Posterior vena cava (tissue), 2 donors: Measurements from ENCODE around the gene MUC15. TPM values are rescaled to one million over a fixed set of nuclear protein-coding genes. Genes with fewer than 3 reads are reported as not detected.

Experiments used
- DNase-seq: peaks from one replicate; pipeline ENCODE4 v3.0.0-alpha.2; 2020; ENCODE audit warnings: low spot score
- intact Hi-C, 2 donors: fragments of 100-400 bp; cut with DNase I; formaldehyde crosslinking; loops; one replicate each; pipeline versions ENCODE4 v1.14.1 to v1.14.2; 2022 to 2023
- total RNA-seq, 2 donors: library from RNA; stranded (reverse); fragmentation: NEBNext Ultra II Directional; extraction: Animal tissue kit (Norgen Biotek cat#: 25700); gene quantifications; one replicate each; pipeline ENCODE4 v1.2.1, GENCODE V29; 2021
- donor health status: DM: yes; HTN: yes; CAD: no.
- donor health status: DM: yes; HTN: yes; CAD: no.

Gene MUC15
- total RNA-seq, 2 donors from 2014 or later: not detected

- no peak for DNase-seq
- intact Hi-C loops: no loop called here
These were observed 7.1 kb upstream of the MUC15 start for GRCh38 chr11:26578998-26579661.

- no peak for DNase-seq
These were observed 3.9 kb upstream of the MUC15 start for GRCh38 chr11:26575946-26576345.

DNA sequence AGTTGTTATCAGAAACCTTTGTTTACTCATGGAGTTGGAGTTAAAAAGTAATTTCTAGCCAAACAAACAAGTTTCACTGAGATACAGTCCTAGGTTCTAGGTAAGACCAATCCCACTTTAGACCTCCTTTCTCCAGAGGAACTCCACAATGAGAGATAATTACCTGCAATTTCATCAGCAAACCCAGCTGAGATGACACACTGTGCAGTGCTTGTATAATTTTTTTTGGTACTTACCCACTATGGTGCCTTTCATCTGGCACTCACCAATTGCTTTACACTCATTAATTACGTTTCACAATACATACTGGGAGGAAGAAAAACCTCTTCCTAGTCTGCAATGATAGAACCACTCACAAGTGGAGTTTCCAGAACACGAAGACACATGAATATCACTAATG is 1.8 kb upstream of the MUC15 start:
- DNase-seq: no peak
- intact Hi-C loops: no loop called here

More at GRCh38 chr11:26575946-26576345, 3.9 kb upstream of the MUC15 start:
- intact Hi-C loops: no loop called here

GRCh38 chr11:26572770-26573402 is 823 bp upstream of the MUC15 start:
- intact Hi-C loops: no loop called here

GRCh38 chr11:26569646-26570045 is 2.4 kb downstream of the MUC15 start:
- no peak for DNase-seq
- intact Hi-C loops: no loop called here

More at GRCh38 chr11:26572770-26573402, 823 bp upstream of the MUC15 start:
- no peak for DNase-seq

GRCh38 chr11:26558190-26558589 is 13.9 kb downstream of the MUC15 start:
- no peak for DNase-seq
- intact Hi-C loops: no loop called here

DNA sequence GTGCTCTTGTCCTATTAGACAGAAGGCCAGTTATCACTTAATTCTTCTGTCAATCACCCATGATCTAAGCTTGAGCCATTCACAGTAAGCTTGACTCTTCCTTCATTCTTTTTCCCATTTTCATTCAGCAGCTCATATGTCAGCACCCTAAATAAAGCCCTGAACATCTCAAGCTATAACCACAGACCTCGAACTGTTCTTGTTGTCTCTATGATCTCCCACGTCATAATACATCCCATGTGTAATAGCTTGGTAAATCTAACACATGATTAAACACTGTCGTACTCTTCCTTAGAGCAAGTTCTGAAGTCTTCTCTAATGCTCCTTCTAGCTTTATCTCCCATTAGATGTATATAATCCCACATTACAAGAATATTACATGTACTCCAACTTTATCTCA is 14.4 kb downstream of the MUC15 start:
- DNase-seq: no peak
- intact Hi-C loops: no loop called here

- no peak for DNase-seq
- intact Hi-C loops: no loop called here
These were observed 15.5 kb downstream of the MUC15 start for GRCh38 chr11:26556582-26556981.

DNA sequence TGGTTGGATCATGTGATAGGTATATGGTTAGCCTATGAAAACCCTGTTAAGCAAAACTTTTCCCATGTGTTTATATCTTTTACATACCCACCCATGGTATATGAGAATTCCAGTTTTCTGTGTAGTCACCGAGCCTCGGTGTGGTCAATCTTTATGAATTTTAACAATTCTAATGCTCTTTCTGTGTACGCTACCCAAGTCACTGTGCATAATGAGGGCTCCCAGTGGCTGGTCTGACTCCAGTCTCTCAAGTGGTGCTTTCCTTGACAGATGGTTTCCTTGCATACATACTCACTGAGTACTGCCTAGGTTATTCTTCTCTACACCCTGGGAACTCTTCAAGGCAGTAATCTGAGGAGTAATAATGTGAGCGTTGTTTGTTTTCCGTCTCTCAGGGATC is 17.6 kb downstream of the MUC15 start:
- intact Hi-C loops: no loop called here
- no peak for DNase-seq

DNA sequence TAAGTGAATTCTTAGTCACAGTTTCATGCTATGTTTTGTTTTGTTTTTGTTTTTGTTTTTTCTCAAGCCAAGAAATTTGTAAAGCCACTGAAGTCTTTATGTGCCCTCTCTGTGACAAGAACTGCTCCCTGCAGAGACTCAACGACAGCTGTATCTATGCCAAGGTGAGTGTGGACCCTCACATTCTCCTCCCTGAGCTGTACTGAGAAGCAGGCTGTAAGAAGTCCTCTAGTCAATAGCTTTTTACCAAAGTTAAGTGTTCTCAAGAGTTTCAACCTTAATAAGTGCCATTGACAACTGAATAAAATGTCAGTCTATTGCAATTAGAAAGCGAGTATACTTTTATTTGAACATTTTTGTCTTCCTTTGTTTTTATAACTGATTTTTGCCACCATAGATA is 18.9 kb downstream of the MUC15 start:
- intact Hi-C loops: no loop called here
- DNase-seq: no peak

GRCh38 chr11:26551186-26551801 is 20.8 kb downstream of the MUC15 start:
- DNase-seq: no peak
- intact Hi-C loops: no loop called here

GRCh38 chr11:26550022-26550421 is 22.0 kb downstream of the MUC15 start:
- DNase-seq: no peak
- intact Hi-C loops: no loop called here

GRCh38 chr11:26549176-26549575 is 22.9 kb downstream of the MUC15 start:
- DNase-seq: no peak
- intact Hi-C loops: no loop called here

DNA sequence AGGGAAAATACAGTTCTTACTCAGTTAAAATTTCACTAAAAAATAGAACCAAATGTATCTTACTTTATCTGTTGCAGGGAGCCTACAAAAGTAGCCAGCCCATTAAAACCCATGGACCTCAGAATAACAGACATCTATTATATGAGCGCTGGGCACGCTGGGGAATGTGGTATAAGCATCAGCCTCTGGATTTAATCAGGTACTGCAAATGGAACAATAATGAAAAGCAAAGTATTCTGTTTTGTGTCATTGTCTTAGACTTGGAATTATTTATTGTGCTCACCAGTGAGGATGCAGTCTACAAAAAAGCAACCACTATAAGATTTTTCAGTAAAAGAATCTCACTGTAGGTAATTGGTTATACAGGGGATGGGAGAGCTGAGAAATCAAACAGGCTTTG is 30.2 kb downstream of the MUC15 start:
- intact Hi-C loops: no loop called here
- DNase-seq: no peak

DNA sequence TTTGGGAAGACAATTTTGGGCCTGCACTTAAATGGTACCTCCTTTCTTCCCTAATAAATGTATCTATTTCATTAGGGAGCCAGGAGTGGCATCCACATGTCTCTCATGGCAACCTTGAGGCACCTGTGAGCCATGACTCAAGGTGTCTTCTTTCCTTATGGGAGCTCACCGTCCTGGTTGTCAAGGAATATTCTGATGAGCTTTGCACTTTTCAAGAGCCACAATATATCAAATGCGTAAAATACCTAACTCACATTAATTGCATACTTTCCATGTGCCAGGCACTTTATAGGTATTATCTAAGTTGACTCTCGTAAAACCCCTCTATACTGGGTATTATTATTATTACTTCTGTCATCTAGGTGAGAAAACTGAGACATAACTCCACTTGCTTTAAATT is 32.5 kb downstream of the MUC15 start:
- intact Hi-C loops: no loop called here
- no peak for DNase-seq

DNA sequence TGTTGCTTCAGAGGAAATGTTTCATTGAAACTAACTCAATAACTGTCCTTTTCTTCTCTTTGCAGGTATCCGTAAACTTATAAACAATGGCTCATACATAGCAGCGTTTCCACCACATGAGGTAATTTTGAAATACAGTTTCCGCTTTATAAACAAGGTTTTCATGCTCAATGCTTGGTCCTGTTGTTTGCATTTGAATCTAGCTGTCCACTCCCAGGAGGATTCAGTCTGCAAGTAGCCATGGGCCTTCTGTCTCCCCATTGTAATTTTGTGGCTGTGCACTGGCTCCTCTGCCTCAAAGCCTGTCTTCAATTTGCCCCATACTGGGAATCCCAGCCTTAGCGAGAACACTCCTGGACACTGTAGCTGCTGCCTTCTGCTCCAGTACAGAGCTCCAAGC is 34.7 kb downstream of the MUC15 start:
- intact Hi-C loops: no loop called here
- no peak for DNase-seq

DNA sequence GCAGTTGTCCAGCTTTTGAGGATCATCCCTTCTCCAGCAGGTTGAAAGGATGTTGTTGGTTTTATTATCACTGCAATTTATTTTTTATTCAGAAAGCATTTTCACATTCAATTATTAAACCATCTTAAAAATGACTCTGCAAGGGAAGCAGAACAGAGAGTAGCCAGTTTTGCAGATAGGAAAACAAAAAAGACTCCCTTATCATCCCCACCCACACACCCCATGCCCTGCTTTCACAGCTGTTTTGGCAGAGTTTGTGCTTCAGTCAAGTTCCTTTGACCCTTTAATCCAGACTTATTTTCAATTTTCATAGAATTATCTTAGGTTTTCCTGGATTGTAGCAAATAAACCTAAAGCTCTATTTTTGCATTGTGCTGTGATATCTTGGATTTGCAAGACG is 44.4 kb downstream of the MUC15 start:
- intact Hi-C loops: no loop called here
- DNase-seq: no peak

- intact Hi-C loops: no loop called here
- DNase-seq: no peak
These were observed 49.0 kb downstream of the MUC15 start for GRCh38 chr11:26522912-26523610.

GRCh38 chr11:26519469-26519868 is 52.6 kb downstream of the MUC15 start:
- DNase-seq: no peak

DNA sequence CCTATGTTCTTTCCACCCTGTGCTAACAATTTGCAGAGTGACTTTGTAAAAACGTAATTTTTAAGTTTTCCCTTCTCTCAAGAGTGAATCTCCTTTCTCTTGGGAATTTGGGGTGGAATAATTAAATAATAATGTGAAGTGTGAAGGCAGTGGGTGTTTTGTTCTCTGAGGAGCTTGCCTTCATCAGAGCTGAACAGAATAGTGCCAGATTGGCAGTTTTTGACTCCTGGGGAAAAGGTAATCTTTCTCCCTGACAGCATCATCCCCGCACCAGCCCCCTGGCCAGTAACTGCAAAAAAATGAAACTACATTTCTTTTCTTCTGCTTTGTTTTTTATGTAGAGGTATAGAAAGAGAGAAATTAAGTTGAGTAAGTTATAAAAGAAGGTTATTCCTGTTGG is 59.9 kb downstream of the MUC15 start:
- DNase-seq: no peak
- intact Hi-C loops: no loop called here

More at GRCh38 chr11:26519469-26519868, 52.6 kb downstream of the MUC15 start:
- intact Hi-C loops: no loop called here
